ENCODE measurements around the gene ANAPC10. TPM values are rescaled to one million over a fixed set of nuclear protein-coding genes. Genes with fewer than 3 reads are reported as not detected.

The ANAPC10 gene
- total RNA-seq, 4 donors from 2014 or later: 22.3 to 66.6 (median 31.1) TPM

DNA sequence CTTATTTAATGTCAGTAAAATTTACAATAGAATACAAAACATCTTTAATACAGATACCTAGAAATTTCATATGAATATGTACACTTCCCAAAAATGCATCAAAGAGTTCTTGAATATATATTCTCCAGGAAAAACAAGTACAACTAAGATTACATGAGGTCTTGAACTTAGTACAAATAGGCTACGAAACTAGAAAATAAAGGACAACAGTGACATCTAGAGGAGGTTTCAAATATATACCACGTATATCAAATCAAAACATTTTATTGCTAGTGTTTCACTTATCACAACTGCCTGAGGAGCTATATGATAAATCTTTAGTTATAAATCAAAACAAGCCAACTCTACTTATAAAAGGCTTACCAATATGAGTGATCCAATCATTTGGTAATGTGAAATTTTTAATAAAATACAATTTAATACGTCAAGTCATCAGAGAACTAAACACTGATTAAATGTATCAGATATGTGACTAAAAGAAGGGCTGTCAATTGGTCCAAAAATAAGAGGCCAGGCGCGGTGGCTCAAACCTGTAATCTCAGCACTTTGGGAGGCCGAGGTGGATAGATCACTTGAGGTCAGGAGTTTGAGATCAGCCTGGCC is 36.6 kb downstream of the ANAPC10 start:
- no peak for ATAC-seq
- no peak overlapping the region for H3K4me3 ChIP-seq
- H3K4me1 ChIP-seq: peaks cover 0 to 17% (median 0%) of the 10 kb centered on the region in 3 donors
- no peaks in the 10 kb centered on the region for H3K27me3 ChIP-seq
- H3K9me3 ChIP-seq: no peaks in the 10 kb centered on the region
- WGBS, 2 donors (ENCODE audit: low coverage in 1 of 2): 38 to 66% methylated on average over 6 of the region's 6 CpGs
- H3K36me3 ChIP-seq: peaks cover 0 to 4% of the 10 kb centered on the region in 2 donors
- H3K27ac ChIP-seq: no peak overlapping the region
- no peak for TF ChIP-seq EP300 (IDR thresholded peaks at IDR 0.05)
- TF ChIP-seq, protein P1, sequence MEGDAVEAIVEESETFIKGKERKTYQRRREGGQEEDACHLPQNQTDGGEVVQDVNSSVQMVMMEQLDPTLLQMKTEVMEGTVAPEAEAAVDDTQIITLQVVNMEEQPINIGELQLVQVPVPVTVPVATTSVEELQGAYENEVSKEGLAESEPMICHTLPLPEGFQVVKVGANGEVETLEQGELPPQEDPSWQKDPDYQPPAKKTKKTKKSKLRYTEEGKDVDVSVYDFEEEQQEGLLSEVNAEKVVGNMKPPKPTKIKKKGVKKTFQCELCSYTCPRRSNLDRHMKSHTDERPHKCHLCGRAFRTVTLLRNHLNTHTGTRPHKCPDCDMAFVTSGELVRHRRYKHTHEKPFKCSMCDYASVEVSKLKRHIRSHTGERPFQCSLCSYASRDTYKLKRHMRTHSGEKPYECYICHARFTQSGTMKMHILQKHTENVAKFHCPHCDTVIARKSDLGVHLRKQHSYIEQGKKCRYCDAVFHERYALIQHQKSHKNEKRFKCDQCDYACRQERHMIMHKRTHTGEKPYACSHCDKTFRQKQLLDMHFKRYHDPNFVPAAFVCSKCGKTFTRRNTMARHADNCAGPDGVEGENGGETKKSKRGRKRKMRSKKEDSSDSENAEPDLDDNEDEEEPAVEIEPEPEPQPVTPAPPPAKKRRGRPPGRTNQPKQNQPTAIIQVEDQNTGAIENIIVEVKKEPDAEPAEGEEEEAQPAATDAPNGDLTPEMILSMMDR (IDR thresholded peaks at IDR 0.05): peak; percentile 31 to 50 (median 40)

DNA sequence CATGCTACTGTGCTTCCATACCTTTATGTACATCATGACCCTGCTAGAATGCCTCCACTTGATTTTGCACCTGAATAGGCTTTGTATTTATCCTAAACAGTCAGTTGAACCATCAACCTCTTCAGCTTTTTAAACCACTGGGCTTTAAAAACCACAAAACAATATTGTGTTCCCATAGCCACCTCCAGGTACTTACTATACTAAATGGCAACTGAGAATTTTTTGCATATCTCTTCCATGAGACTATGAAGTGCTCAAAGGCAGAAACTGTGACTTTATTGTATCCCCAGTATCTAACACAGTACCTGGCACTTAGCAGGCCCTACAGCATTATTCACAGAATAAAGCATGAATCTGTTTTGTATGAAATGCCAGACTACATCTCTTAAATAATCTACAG is 39.7 kb downstream of the ANAPC10 start:
- Histone ChIP-seq H3K4me1 (no peaks in the 10 kb centered on the region), H3K4me3 (no peak overlapping the region), H3K36me3 (peaks cover 0 to 4% of the 10 kb centered on the region in 2 donors), H3K27me3 (no peaks in the 10 kb centered on the region), H3K9me3 (no peaks in the 10 kb centered on the region), H3K27ac (no peak overlapping the region)
- no peak for TF ChIP-seq EP300 (IDR thresholded peaks at IDR 0.05)
- no peak for TF ChIP-seq POLR2A (IDR thresholded peaks at IDR 0.05)
- TF ChIP-seq, protein P1 (IDR thresholded peaks at IDR 0.05): no peak
- TF ChIP-seq POLR2AphosphoS5 (IDR thresholded peaks at IDR 0.05): no peak
- no peak for ATAC-seq

DNA sequence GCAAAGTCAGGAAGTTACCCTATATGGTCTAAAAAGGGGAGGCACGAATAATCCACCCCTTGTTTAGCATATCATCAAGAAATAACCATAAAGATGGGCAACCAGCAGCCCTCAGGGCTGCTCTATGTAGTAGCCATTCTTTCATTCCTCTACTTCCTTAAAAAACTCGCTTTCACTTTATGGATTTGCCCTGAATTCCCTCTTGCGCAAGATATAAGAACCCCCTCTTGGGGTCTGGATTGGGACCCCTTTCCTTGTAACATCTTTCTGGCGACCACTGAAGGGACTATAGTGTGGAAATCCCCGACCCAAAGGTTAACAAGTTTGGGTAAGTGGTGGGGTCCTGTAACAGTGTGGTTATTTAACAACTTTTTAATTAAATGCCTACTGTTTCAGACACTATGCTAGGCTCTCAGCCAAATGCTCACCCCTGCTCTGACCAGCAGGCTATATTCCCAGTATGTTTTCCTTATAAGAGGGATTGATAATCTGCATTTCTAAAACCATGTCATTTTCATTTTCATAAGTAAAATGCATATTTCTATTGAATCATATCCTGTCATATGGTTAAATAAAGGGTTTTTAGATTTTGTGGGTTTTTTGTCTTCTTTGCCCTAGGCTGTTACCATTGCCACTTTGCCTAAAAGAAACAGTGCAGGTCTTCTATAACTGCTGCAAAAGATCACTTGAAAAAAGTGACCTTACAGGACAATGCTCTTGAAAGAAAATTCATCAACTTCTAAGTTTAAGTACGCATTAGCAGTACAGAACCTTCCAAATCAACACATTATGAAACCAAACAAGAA is 41.5 kb downstream of the ANAPC10 start:
- 80 to 95% methylated on average over 4 to 6 of the region's 6 CpGs for WGBS, 2 donors (ENCODE audit: low coverage in 1 of 2)
- no peak for ATAC-seq

DNA sequence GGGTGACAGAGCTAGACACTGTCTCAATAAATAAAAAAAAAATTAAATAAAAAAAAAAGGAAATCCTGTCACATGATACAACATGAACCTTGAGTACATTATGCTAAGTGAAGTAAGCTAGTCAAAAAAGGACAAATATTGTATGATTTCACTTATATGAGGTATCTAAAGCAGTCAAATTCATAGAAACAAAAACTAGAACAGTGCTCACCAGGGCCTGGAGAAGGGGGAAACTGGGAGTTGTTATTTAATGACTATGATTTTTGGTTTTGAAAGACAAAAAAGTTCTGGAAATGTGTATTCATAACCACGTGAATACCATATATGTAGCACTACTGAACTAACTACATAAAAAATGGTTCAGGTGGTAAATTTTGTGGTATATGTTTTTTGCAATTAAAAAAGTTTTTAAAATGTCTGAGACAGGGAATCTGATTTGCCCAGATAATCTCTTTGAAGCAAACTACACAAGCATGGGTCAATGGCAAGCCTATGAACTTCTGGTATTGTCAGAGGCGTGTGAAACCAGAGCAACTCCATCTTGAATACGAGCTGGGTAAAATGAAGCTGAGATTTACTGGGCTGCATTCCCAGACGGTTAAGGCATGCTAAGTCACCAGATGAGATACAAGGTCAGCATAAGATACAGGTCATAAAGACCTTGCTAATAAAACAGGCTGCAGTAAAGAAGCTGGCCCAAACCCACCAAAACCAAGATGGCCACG is 42.3 kb downstream of the ANAPC10 start:
- no peaks in the 10 kb centered on the region for H3K36me3 ChIP-seq
- H3K4me1 ChIP-seq: no peaks in the 10 kb centered on the region
- H3K27ac ChIP-seq: no peak overlapping the region
- H3K27me3 ChIP-seq: no peaks in the 10 kb centered on the region
- no peak overlapping the region for H3K4me3 ChIP-seq
- H3K9me3 ChIP-seq: no peaks in the 10 kb centered on the region
- no peak for ATAC-seq
- TF ChIP-seq, protein P1 (IDR thresholded peaks at IDR 0.05): no peak
- no peak for TF ChIP-seq EP300 (IDR thresholded peaks at IDR 0.05)
- TF ChIP-seq POLR2AphosphoS5 (IDR thresholded peaks at IDR 0.05): no peak
- TF ChIP-seq POLR2A (IDR thresholded peaks at IDR 0.05): no peak
- 91 to 92% methylated on average over 5 of the region's 5 CpGs for WGBS, 2 donors (ENCODE audit: low coverage in 1 of 2)

More for the DNA sequence above, 41.5 kb downstream of the ANAPC10 start:
- Histone ChIP-seq H3K9me3 (no peaks in the 10 kb centered on the region), H3K36me3 (no peaks in the 10 kb centered on the region), H3K27me3 (no peaks in the 10 kb centered on the region), H3K27ac (no peak overlapping the region), H3K4me3 (no peak overlapping the region), H3K4me1 (no peaks in the 10 kb centered on the region)
- TF ChIP-seq POLR2A (IDR thresholded peaks at IDR 0.05) (no peak), EP300 (IDR thresholded peaks at IDR 0.05) (no peak), POLR2AphosphoS5 (IDR thresholded peaks at IDR 0.05) (no peak)

DNA sequence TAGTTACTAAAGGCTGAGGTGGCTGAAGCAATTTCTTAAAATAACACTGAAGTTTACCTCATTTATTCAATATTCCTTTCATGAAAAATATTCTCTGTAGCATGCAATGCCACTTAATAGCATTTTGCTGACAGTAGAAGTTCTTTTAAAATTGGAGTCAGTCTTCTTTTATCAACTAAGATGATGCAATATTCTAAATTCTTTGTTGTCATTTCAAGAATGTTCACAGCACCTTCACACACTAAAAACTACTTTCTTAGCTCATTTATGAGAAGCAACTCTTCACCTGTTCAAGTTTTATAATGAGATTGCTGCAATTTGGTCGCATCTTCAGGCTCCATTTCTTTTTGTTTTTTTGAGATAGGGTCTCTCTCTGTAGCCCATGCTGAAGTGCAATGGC is 48.8 kb downstream of the ANAPC10 start:
- H3K36me3 ChIP-seq: peaks cover 0 to 5% of the 10 kb centered on the region in 2 donors
- WGBS, 2 donors (ENCODE audit: low coverage in 1 of 2): 86 to 91% methylated on average over 1 of the region's 1 CpG
- no peak for ATAC-seq

More for the DNA sequence above, 48.8 kb downstream of the ANAPC10 start:
- H3K4me3 ChIP-seq: no peak overlapping the region
- H3K4me1 ChIP-seq: no peaks in the 10 kb centered on the region
- TF ChIP-seq POLR2A (IDR thresholded peaks at IDR 0.05) (no peak), EP300 (IDR thresholded peaks at IDR 0.05) (no peak), POLR2AphosphoS5 (IDR thresholded peaks at IDR 0.05) (no peak)
- TF ChIP-seq, protein P1 (IDR thresholded peaks at IDR 0.05): no peak
- H3K27ac ChIP-seq: no peak overlapping the region
- no peaks in the 10 kb centered on the region for H3K27me3 ChIP-seq
- H3K9me3 ChIP-seq: no peaks in the 10 kb centered on the region

Data from gastroesophageal sphincter (tissue), 4 donors.